Astrocyte of the spinal cord (primary cell): ENCODE data around the gene DPP10.

Experiments used
- DNase-seq: peaks from one replicate; pipeline ENCODE4 v3.0.0; 2011; ENCODE audit warnings: low read depth, low spot score
- H3K4me3 ChIP-seq: 2 replicates; pipeline ENCODE4 v1.5.1; 2011; ENCODE audit warnings: low read depth, mild to moderate bottlenecking, low read length, moderate library complexity
- CTCF ChIP-seq: IDR thresholded peaks from 2 replicates; pipeline ENCODE4 v1.5.1; 2012; ENCODE audit warnings: low read depth, mild to moderate bottlenecking, low read length, inconsistent platforms
- in situ Hi-C: cut with HindIII; loops from 2 replicates; pipeline ENCODE4 v1.10.0; 2017; ENCODE audit warnings: low sequenced_read_pairs

The DPP10 gene

GRCh38 chr2:114684403-114684802 is 242.0 kb downstream of the DPP10 start:
- H3K4me3 ChIP-seq = no peak overlapping the region
- no peak for TF ChIP-seq CTCF
- no peak for DNase-seq
- in situ Hi-C loops = no loop called here

GRCh38 chr2:114685102-114685501 is 242.7 kb downstream of the DPP10 start:
- TF ChIP-seq CTCF = no peak
- no peak overlapping the region for H3K4me3 ChIP-seq

GRCh38 chr2:114688241-114688640 is 245.8 kb downstream of the DPP10 start:
- H3K4me3 ChIP-seq = no peak overlapping the region
- in situ Hi-C loops = no loop called here
- no peak for TF ChIP-seq CTCF
- no peak for DNase-seq

More at GRCh38 chr2:114685102-114685501, 242.7 kb downstream of the DPP10 start:
- in situ Hi-C loops = no loop called here
- no peak for DNase-seq

- in situ Hi-C loops = no loop called here
- TF ChIP-seq CTCF = no peak
- H3K4me3 ChIP-seq = no peak overlapping the region
- no peak for DNase-seq
These were observed 256.1 kb downstream of the DPP10 start for GRCh38 chr2:114698520-114698919.

- no peak for TF ChIP-seq CTCF
- DNase-seq = no peak
- in situ Hi-C loops = no loop called here
- H3K4me3 ChIP-seq = no peak overlapping the region
These were observed 257.0 kb downstream of the DPP10 start for GRCh38 chr2:114699423-114699944.

GRCh38 chr2:114700440-114700839 is 258.0 kb downstream of the DPP10 start:
- TF ChIP-seq CTCF = no peak
- no peak overlapping the region for H3K4me3 ChIP-seq
- DNase-seq = no peak
- in situ Hi-C loops = no loop called here
